ENCODE measurements around the gene VILL.

The VILL gene

GRCh38 chr3:37981348-37981664, 9.3 kb upstream of the VILL start:
- no peaks in the 10 kb centered on the region for H3K36me3 ChIP-seq (ENCODE audit: insufficient read depth, low read length)

GRCh38 chr3:37982331-37982730, 8.3 kb upstream of the VILL start:
- no peaks in the 10 kb centered on the region for H3K36me3 ChIP-seq (ENCODE audit: insufficient read depth, low read length)
- no peak overlapping the region for H3K27ac ChIP-seq (ENCODE audit: low read depth, low read length, poor library complexity, severe bottlenecking)
- no peaks in the 10 kb centered on the region; the same call in 1 of the 2 replicates for H3K27me3 ChIP-seq (ENCODE audit: insufficient read depth, low read length)
- H3K4me1 ChIP-seq (ENCODE audit: insufficient read depth, low read length, severe bottlenecking) = no peaks in the 10 kb centered on the region
- H4K20me1 ChIP-seq (ENCODE audit: insufficient read depth, low read length) = no peaks in the 10 kb centered on the region
- H3K9me2 ChIP-seq (ENCODE audit: low read depth, low read length) = no peaks in the 10 kb centered on the region
- no peaks in the 10 kb centered on the region for H3K9me3 ChIP-seq (ENCODE audit: low read length)
- H3K4me3 ChIP-seq (ENCODE audit: low read depth, low read length, poor library complexity, severe bottlenecking) = no peak overlapping the region
- H3F3A ChIP-seq (ENCODE audit: insufficient read depth, low read length) = no peaks in the 10 kb centered on the region
- no peak for TF ChIP-seq EZH2 (IDR thresholded peaks at IDR 0.05; ENCODE audit: borderline replicate concordance, low read length)
- TF ChIP-seq, protein P1, sequence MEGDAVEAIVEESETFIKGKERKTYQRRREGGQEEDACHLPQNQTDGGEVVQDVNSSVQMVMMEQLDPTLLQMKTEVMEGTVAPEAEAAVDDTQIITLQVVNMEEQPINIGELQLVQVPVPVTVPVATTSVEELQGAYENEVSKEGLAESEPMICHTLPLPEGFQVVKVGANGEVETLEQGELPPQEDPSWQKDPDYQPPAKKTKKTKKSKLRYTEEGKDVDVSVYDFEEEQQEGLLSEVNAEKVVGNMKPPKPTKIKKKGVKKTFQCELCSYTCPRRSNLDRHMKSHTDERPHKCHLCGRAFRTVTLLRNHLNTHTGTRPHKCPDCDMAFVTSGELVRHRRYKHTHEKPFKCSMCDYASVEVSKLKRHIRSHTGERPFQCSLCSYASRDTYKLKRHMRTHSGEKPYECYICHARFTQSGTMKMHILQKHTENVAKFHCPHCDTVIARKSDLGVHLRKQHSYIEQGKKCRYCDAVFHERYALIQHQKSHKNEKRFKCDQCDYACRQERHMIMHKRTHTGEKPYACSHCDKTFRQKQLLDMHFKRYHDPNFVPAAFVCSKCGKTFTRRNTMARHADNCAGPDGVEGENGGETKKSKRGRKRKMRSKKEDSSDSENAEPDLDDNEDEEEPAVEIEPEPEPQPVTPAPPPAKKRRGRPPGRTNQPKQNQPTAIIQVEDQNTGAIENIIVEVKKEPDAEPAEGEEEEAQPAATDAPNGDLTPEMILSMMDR (IDR thresholded peaks at IDR 0.05; ENCODE audit: low read length) = no peak
- H3K4me2 ChIP-seq (ENCODE audit: low read length) = no peak overlapping the region
- no peak overlapping the region for H3K9ac ChIP-seq (ENCODE audit: low read length)
- H3K79me2 ChIP-seq (ENCODE audit: insufficient read depth, low read length) = no peaks in the 10 kb centered on the region
- H2AFZ ChIP-seq (ENCODE audit: low read length) = no peak overlapping the region

More at GRCh38 chr3:37981348-37981664, 9.3 kb upstream of the VILL start:
- no peak overlapping the region for H2AFZ ChIP-seq (ENCODE audit: low read length)
- no peak overlapping the region for H3K9ac ChIP-seq (ENCODE audit: low read length)
- no peaks in the 10 kb centered on the region for H3K9me2 ChIP-seq (ENCODE audit: low read depth, low read length)
- no peak overlapping the region for H3K27ac ChIP-seq (ENCODE audit: low read depth, low read length, poor library complexity, severe bottlenecking)
- H3K4me3 ChIP-seq (ENCODE audit: low read depth, low read length, poor library complexity, severe bottlenecking) = no peak overlapping the region
- H3K79me2 ChIP-seq (ENCODE audit: insufficient read depth, low read length) = no peaks in the 10 kb centered on the region
- H3K27me3 ChIP-seq (ENCODE audit: insufficient read depth, low read length) = no peaks in the 10 kb centered on the region; the same call in 1 of the 2 replicates
- no peaks in the 10 kb centered on the region for H3F3A ChIP-seq (ENCODE audit: insufficient read depth, low read length)
- TF ChIP-seq, protein P1 (IDR thresholded peaks at IDR 0.05; ENCODE audit: low read length) = no peak
- TF ChIP-seq EZH2 (IDR thresholded peaks at IDR 0.05; ENCODE audit: borderline replicate concordance, low read length) = no peak
- no peaks in the 10 kb centered on the region for H3K4me1 ChIP-seq (ENCODE audit: insufficient read depth, low read length, severe bottlenecking)
- H3K4me2 ChIP-seq (ENCODE audit: low read length) = no peak overlapping the region
- H4K20me1 ChIP-seq (ENCODE audit: insufficient read depth, low read length) = no peaks in the 10 kb centered on the region
- no peaks in the 10 kb centered on the region for H3K9me3 ChIP-seq (ENCODE audit: low read length)

DNA sequence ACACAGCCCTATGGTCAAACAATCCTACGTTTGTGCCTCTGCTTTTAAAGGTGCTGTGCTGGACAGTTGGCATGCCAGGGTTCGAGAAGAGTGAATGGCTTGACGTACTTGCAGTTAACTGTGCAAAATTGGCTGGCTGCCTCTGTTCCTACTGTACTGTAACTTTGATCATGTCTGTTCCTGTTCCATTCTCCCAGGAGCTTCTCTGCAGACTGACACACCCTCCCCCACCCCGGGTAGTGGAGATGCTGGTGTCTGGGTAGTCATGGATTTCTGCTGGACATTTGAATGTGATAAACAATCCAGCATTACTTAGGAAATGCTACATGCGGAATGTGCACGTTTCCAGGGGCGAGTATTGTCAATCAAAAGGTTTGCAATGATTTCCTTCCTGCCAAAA, 6.5 kb upstream of the VILL start:
- Histone ChIP-seq H3F3A (ENCODE audit: insufficient read depth, low read length) (no peaks in the 10 kb centered on the region), H3K9me2 (ENCODE audit: low read depth, low read length) (no peaks in the 10 kb centered on the region), H3K4me2 (ENCODE audit: low read length) (no peak overlapping the region), H3K27ac (ENCODE audit: low read depth, low read length, poor library complexity, severe bottlenecking) (no peak overlapping the region), H3K36me3 (ENCODE audit: insufficient read depth, low read length) (no peaks in the 10 kb centered on the region), H3K27me3 (ENCODE audit: insufficient read depth, low read length) (no peaks in the 10 kb centered on the region; the same call in 1 of the 2 replicates), H4K20me1 (ENCODE audit: insufficient read depth, low read length) (no peaks in the 10 kb centered on the region), H3K79me2 (ENCODE audit: insufficient read depth, low read length) (no peaks in the 10 kb centered on the region), H2AFZ (ENCODE audit: low read length) (no peak overlapping the region), H3K9me3 (ENCODE audit: low read length) (no peaks in the 10 kb centered on the region), H3K4me1 (ENCODE audit: insufficient read depth, low read length, severe bottlenecking) (no peaks in the 10 kb centered on the region), H3K4me3 (ENCODE audit: low read depth, low read length, poor library complexity, severe bottlenecking) (no peak overlapping the region), H3K9ac (ENCODE audit: low read length) (no peak overlapping the region)
- TF ChIP-seq, protein P1 (IDR thresholded peaks at IDR 0.05; ENCODE audit: low read length) = no peak
- TF ChIP-seq EZH2 (IDR thresholded peaks at IDR 0.05; ENCODE audit: borderline replicate concordance, low read length) = no peak

Data from OCI-LY1 (cell line).